ENCODE results near the gene CBX5. TPM values are rescaled to one million over a fixed set of nuclear protein-coding genes. Genes with fewer than 3 reads are reported as not detected.

The CBX5 gene
- polyA plus RNA-seq, 1 donor from 2014 or later = 57.1 TPM

DNA sequence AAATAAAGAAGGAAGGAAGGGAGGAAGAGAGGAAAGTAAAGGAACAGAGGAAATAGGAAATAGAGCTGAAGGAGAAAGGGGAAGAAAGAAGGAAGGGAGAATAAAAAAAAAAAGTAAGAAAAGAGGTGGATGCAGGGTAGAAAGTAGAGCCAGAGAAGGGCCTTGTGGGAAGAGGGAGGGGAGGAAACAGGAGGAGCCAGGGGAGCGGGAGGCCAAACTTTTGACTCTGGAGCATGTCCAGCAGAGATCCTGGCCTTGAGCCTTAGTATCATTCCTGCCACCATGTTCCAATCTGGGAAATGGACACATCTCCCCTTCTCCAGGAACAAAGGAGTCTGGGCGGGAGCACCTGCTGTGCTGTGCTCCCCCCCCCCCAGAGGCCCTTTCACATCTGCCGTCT, 80.0 kb downstream of the CBX5 start:
- Histone ChIP-seq H3K9ac (ENCODE audit: low read length) (no peak overlapping the region), H3K27me3 (ENCODE audit: insufficient read depth, low read depth, low read length) (peaks cover 54% of the 10 kb centered on the region), H3K9me2 (ENCODE audit: insufficient read depth, low read length) (no peaks in the 10 kb centered on the region), H3K4me2 (ENCODE audit: low read length) (no peak overlapping the region), H3K27ac (ENCODE audit: low read length) (no peak overlapping the region), H3K9me3 (ENCODE audit: low read length) (no peaks in the 10 kb centered on the region), H2AFZ (ENCODE audit: low read depth, low read length) (no peak overlapping the region), H3K36me3 (ENCODE audit: insufficient read depth, low read length) (no peaks in the 10 kb centered on the region), H3K79me2 (replicated peaks; ENCODE audit: insufficient read depth, low read length) (no peaks in the 10 kb centered on the region), H3K4me3 (ENCODE audit: low read length) (no peak overlapping the region), H4K20me1 (ENCODE audit: insufficient read depth) (no peaks in the 10 kb centered on the region), H3F3A (ENCODE audit: insufficient read depth, low read length, poor library complexity, severe bottlenecking) (no peaks in the 10 kb centered on the region)
- no peak for TF ChIP-seq EZH2 (IDR thresholded peaks at IDR 0.05; ENCODE audit: borderline replicate concordance, insufficient read depth, low read length, poor library complexity, severe bottlenecking)
- TF ChIP-seq, protein P1, sequence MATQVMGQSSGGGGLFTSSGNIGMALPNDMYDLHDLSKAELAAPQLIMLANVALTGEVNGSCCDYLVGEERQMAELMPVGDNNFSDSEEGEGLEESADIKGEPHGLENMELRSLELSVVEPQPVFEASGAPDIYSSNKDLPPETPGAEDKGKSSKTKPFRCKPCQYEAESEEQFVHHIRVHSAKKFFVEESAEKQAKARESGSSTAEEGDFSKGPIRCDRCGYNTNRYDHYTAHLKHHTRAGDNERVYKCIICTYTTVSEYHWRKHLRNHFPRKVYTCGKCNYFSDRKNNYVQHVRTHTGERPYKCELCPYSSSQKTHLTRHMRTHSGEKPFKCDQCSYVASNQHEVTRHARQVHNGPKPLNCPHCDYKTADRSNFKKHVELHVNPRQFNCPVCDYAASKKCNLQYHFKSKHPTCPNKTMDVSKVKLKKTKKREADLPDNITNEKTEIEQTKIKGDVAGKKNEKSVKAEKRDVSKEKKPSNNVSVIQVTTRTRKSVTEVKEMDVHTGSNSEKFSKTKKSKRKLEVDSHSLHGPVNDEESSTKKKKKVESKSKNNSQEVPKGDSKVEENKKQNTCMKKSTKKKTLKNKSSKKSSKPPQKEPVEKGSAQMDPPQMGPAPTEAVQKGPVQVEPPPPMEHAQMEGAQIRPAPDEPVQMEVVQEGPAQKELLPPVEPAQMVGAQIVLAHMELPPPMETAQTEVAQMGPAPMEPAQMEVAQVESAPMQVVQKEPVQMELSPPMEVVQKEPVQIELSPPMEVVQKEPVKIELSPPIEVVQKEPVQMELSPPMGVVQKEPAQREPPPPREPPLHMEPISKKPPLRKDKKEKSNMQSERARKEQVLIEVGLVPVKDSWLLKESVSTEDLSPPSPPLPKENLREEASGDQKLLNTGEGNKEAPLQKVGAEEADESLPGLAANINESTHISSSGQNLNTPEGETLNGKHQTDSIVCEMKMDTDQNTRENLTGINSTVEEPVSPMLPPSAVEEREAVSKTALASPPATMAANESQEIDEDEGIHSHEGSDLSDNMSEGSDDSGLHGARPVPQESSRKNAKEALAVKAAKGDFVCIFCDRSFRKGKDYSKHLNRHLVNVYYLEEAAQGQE (IDR thresholded peaks at IDR 0.05; ENCODE audit: borderline replicate concordance) = no peak
- TF ChIP-seq TAF1 (IDR thresholded peaks at IDR 0.05; ENCODE audit: low read depth) = no peak
- no peak for TF ChIP-seq SMC3 (conservative IDR thresholded peaks at IDR 0.05; ENCODE audit: poor library complexity)
- TF ChIP-seq, protein P2, sequence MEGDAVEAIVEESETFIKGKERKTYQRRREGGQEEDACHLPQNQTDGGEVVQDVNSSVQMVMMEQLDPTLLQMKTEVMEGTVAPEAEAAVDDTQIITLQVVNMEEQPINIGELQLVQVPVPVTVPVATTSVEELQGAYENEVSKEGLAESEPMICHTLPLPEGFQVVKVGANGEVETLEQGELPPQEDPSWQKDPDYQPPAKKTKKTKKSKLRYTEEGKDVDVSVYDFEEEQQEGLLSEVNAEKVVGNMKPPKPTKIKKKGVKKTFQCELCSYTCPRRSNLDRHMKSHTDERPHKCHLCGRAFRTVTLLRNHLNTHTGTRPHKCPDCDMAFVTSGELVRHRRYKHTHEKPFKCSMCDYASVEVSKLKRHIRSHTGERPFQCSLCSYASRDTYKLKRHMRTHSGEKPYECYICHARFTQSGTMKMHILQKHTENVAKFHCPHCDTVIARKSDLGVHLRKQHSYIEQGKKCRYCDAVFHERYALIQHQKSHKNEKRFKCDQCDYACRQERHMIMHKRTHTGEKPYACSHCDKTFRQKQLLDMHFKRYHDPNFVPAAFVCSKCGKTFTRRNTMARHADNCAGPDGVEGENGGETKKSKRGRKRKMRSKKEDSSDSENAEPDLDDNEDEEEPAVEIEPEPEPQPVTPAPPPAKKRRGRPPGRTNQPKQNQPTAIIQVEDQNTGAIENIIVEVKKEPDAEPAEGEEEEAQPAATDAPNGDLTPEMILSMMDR (IDR thresholded peaks at IDR 0.05; ENCODE audit: poor library complexity, severe bottlenecking) = no peak
- no peak for TF ChIP-seq EP300 (conservative IDR thresholded peaks at IDR 0.05; ENCODE audit: poor library complexity, severe bottlenecking)
- TF ChIP-seq POLR2AphosphoS5 (IDR thresholded peaks at IDR 0.05) = no peak
- no peak for TF ChIP-seq RAD21 (conservative IDR thresholded peaks at IDR 0.05)
- TF ChIP-seq MXI1 (conservative IDR thresholded peaks at IDR 0.05; ENCODE audit: poor library complexity, severe bottlenecking) = no peak

- H3K27ac ChIP-seq (ENCODE audit: low read length) = no peak overlapping the region
- no peak overlapping the region for H2AFZ ChIP-seq (ENCODE audit: low read depth, low read length)
- TF ChIP-seq, protein P2 (IDR thresholded peaks at IDR 0.05; ENCODE audit: poor library complexity, severe bottlenecking) = no peak
- TF ChIP-seq, protein P1 (IDR thresholded peaks at IDR 0.05; ENCODE audit: borderline replicate concordance) = no peak
- TF ChIP-seq RAD21 (conservative IDR thresholded peaks at IDR 0.05) (no peak), EP300 (conservative IDR thresholded peaks at IDR 0.05; ENCODE audit: poor library complexity, severe bottlenecking) (no peak)
- peaks cover 55% of the 10 kb centered on the region for H3K27me3 ChIP-seq (ENCODE audit: insufficient read depth, low read depth, low read length)
- H3K36me3 ChIP-seq (ENCODE audit: insufficient read depth, low read length) = no peaks in the 10 kb centered on the region
- no peak overlapping the region for H3K4me2 ChIP-seq (ENCODE audit: low read length)
- no peak overlapping the region for H3K4me3 ChIP-seq (ENCODE audit: low read length)
- no peaks in the 10 kb centered on the region for H3K79me2 ChIP-seq (replicated peaks; ENCODE audit: insufficient read depth, low read length)
- H3K9me3 ChIP-seq (ENCODE audit: low read length) = no peaks in the 10 kb centered on the region
- no peaks in the 10 kb centered on the region for H3K9me2 ChIP-seq (ENCODE audit: insufficient read depth, low read length)
- H3K9ac ChIP-seq (ENCODE audit: low read length) = no peak overlapping the region
- no peaks in the 10 kb centered on the region for H3F3A ChIP-seq (ENCODE audit: insufficient read depth, low read length, poor library complexity, severe bottlenecking)
- H4K20me1 ChIP-seq (ENCODE audit: insufficient read depth) = no peaks in the 10 kb centered on the region
Observed at GRCh38 chr12:54199034-54199433, 80.9 kb downstream of the CBX5 start.

Data from neural cell (in vitro differentiated cells).